SK-N-SH (cell line): Measurements from ENCODE around the gene MUC5AC. TPM values are rescaled to one million over a fixed set of nuclear protein-coding genes. Genes with fewer than 3 reads are reported as not detected.

Experiments used
- CTCF ChIA-PET: fragments of 300-600, 350-600 bp; formaldehyde crosslinking; extraction: SDS; loops from one replicate; lab custom pipeline; 2021; lab: Yijun Ruan, JAX
- POLR2A ChIA-PET: fragments of 350-600 bp; sonication (Branson Sonifier 250); formaldehyde crosslinking; extraction: SDS; loops from one replicate; lab custom pipeline; 2020; ENCODE audit warnings: antibody characterized with exemption, inconsistent platforms; lab: Yijun Ruan, JAX
- DNase-seq: peaks from one replicate; pipeline ENCODE4 v3.0.0; 2012
- H2AFZ ChIP-seq: fragments of 200-600 bp; sonication (generic); 2 replicates; pipeline ENCODE4 v1.8.1; 2016; ENCODE audit warnings: antibody characterized with exemption, mild to moderate bottlenecking, low read depth
- H3F3A ChIP-seq: fragments of 200-600 bp; sonication (generic); replicated peaks from 2 replicates; pipeline ENCODE3; 2016; ENCODE audit warnings: antibody characterized with exemption, mild to moderate bottlenecking; ENCODE audit not compliant: insufficient read depth
- H3K27ac ChIP-seq, 2 experiments: fragments of 200-500 bp in 1 of 2; fragments of 200-600 bp in 1 of 2; sonication (Bioruptor generic) in 1 of 2; sonication (generic), shearing (Covaris generic) in 1 of 2; 2 replicates each; pipeline versions ENCODE4 v1.5.1 to v1.6.1; 2014 to 2016; ENCODE audit warnings: low read depth in 2 of 2, inconsistent platforms in 1 of 2, low read length in 1 of 2, mild to moderate bottlenecking in 1 of 2, mixed read lengths in 1 of 2
- H3K27me3 ChIP-seq: fragments of 200-600 bp; sonication (generic), shearing (Covaris generic); 2 replicates; pipeline ENCODE4 v1.6.1; 2016; ENCODE audit warnings: mixed run types; ENCODE audit not compliant: insufficient read depth
- H3K36me3 ChIP-seq, 2 experiments: fragments of 200-500 bp in 1 of 2; fragments of 200-600 bp in 1 of 2; sonication (Bioruptor generic) in 1 of 2; sonication (generic) in 1 of 2; replicated peaks in 1 of 2; 2 replicates each; pipeline versions ENCODE3 to v1.5.1; 2014 to 2016; ENCODE audit warnings: low read length in 1 of 2, mild to moderate bottlenecking in 1 of 2; ENCODE audit not compliant: insufficient read depth in 2 of 2, control insufficient read depth in 1 of 2
- H3K4me1 ChIP-seq, 2 experiments: fragments of 200-500 bp in 1 of 2; fragments of 200-600 bp in 1 of 2; sonication (Bioruptor generic) in 1 of 2; sonication (generic), shearing (Covaris generic) in 1 of 2; 2 replicates each; pipeline versions ENCODE4 v1.5.1 to v1.6.1; 2014 to 2016; ENCODE audit warnings: low read depth in 1 of 2, low read length in 1 of 2, mixed run types in 1 of 2; ENCODE audit not compliant: insufficient read depth in 2 of 2, control insufficient read depth in 1 of 2
- H3K4me2 ChIP-seq: fragments of 200-600 bp; sonication (generic), shearing (Covaris generic); 2 replicates; pipeline ENCODE4 v1.6.1; 2017; ENCODE audit warnings: mixed run types
- H3K4me3 ChIP-seq, 2 experiments: fragments of 200-500 bp in 1 of 2; fragments of 200-600 bp in 1 of 2; sonication (Bioruptor generic) in 1 of 2; sonication (generic), shearing (Covaris generic) in 1 of 2; 2 replicates each; pipeline versions ENCODE4 v1.5.1 to v1.8.1; 2014 to 2016; ENCODE audit warnings: low read depth in 2 of 2, inconsistent platforms in 1 of 2, low read length in 1 of 2, mild to moderate bottlenecking in 1 of 2, mixed read lengths in 1 of 2, moderate library complexity in 1 of 2
- H3K79me2 ChIP-seq: fragments of 200-600 bp; sonication (generic); 2 replicates; pipeline ENCODE4 v1.8.1; 2017; ENCODE audit warnings: mild to moderate bottlenecking; ENCODE audit not compliant: insufficient read depth
- H3K9ac ChIP-seq: fragments of 200-600 bp; sonication (generic); 2 replicates; pipeline ENCODE4 v1.6.1; 2017; ENCODE audit warnings: mixed run types
- H3K9me2 ChIP-seq: fragments of 200-600 bp; sonication (generic); 2 replicates; pipeline ENCODE4 v1.6.1; 2017; ENCODE audit warnings: mixed run types
- H3K9me3 ChIP-seq: fragments of 200-600 bp; sonication (generic); 2 replicates; pipeline ENCODE4 v1.6.1; 2017; ENCODE audit warnings: mixed run types, mild to moderate bottlenecking, moderate library complexity
- H4K20me1 ChIP-seq: fragments of 200-600 bp; sonication (generic); 2 replicates; pipeline ENCODE4 v1.6.1; 2017; ENCODE audit warnings: mild to moderate bottlenecking, mixed run types; ENCODE audit not compliant: insufficient read depth
- CHD2 ChIP-seq: fragments of 150-350 bp; IDR thresholded peaks from 2 replicates; pipeline ENCODE4 v1.6.1; 2018; ENCODE audit warnings: low read length; ENCODE audit not compliant: partially characterized antibody
- EZH2phosphoT487 ChIP-seq: fragments of 200-600 bp; sonication (generic); IDR thresholded peaks from 2 replicates; pipeline ENCODE4 v1.6.1; 2017; ENCODE audit warnings: low read depth, mixed run types, mild to moderate bottlenecking, antibody characterized with exemption, moderate library complexity, borderline replicate concordance
- GABPA ChIP-seq: IDR thresholded peaks from 2 replicates; pipeline ENCODE4 v1.4.0; 2012; ENCODE audit warnings: low read depth, mild to moderate bottlenecking
- GATA2 ChIP-seq: sonication (generic); formaldehyde crosslinking; IDR thresholded peaks from 2 replicates; pipeline ENCODE4 v1.5.0; 2020; ENCODE audit warnings: mild to moderate bottlenecking, missing genetic modification reagents
- JUND ChIP-seq: IDR thresholded peaks from 2 replicates; pipeline ENCODE4 v1.4.0; 2012
- MEF2A ChIP-seq: IDR thresholded peaks from 2 replicates; pipeline ENCODE4 v1.4.0; 2012; ENCODE audit warnings: low read depth, borderline replicate concordance
- NFIC ChIP-seq: IDR thresholded peaks from 2 replicates; pipeline ENCODE4 v1.4.0; 2012; ENCODE audit warnings: borderline replicate concordance
- NRF1 ChIP-seq: IDR thresholded peaks from 2 replicates; pipeline ENCODE4 v1.6.1; 2012; ENCODE audit warnings: low read depth, mild to moderate bottlenecking, low read length
- PBX3 ChIP-seq: IDR thresholded peaks from 2 replicates; pipeline ENCODE4; 2012
- POLR2AphosphoS5 ChIP-seq: IDR thresholded peaks from 2 replicates; pipeline ENCODE4 v1.6.1; 2012; ENCODE audit warnings: low read depth, low read length
- RAD21 ChIP-seq: IDR thresholded peaks from 2 replicates; pipeline ENCODE4 v1.6.1; 2012; ENCODE audit warnings: mild to moderate bottlenecking, low read length
- REST ChIP-seq: IDR thresholded peaks from 2 replicates; pipeline ENCODE4 v1.6.1; 2012; ENCODE audit warnings: mild to moderate bottlenecking, low read depth, low read length, moderate library complexity
- TEAD4 ChIP-seq: IDR thresholded peaks from 2 replicates; pipeline ENCODE4 v1.4.0; 2012; ENCODE audit warnings: mild to moderate bottlenecking, borderline replicate concordance; ENCODE audit not compliant: insufficient read depth
- USF2 ChIP-seq: fragments of 150-350 bp; IDR thresholded peaks from 2 replicates; pipeline ENCODE4 v1.6.1; 2017; ENCODE audit warnings: antibody characterized with exemption, low read length, low read depth, borderline replicate concordance
- YY1 ChIP-seq: IDR thresholded peaks from 2 replicates; pipeline ENCODE4 v1.4.0; 2012; ENCODE audit warnings: low read depth, mild to moderate bottlenecking
- WGBS: methylation state at CpG from one replicate; pipeline ENCODE4 v1.1.6; 2017; ENCODE audit warnings: low lambda C conversion rate; 5-methylcytosine and 5-hydroxymethylcytosine counted together
- polyA plus RNA-seq, 3 experiments: library from polyadenylated mRNA; depleted of rRNA; stranded (reverse); fragments of >200 nt; gene quantifications; 2 replicates each; pipeline ENCODE4 v1.2.3, GENCODE V29; 2012

The MUC5AC gene
- polyA plus RNA-seq, 1 of the 3 experiments (the other 2 are of a cell fraction) = not detected

- WGBS = 21% methylated on average over 13 of the region's 27 CpGs
- Histone ChIP-seq H3K9me3 (no peaks in the 10 kb centered on the region), H3K4me1 (peaks cover 0 to 10% of the 10 kb centered on the region in 2 experiments; a peak in 1 of 4 replicates)
- TF ChIP-seq POLR2AphosphoS5 (no peak), YY1 (no peak), EZH2phosphoT487 (no peak), NRF1 (no peak), NFIC (no peak), CHD2 (no peak), USF2 (no peak), REST (no peak)
- TF ChIP-seq, all 33 proteins: peak for 0
- ChIA-PET CTCF (interaction anchor here (1.4 to 5.9 kb wide), 3 partner anchors 18 to 375 kb away, joined by 4 to 38 read pairs (median 8); no protein-coding TSS in a partner anchor), POLR2A (no interaction called here)
- Histone ChIP-seq H3K9me2 (no peaks in the 10 kb centered on the region), H3K36me3 (no peaks in the 10 kb centered on the region), H2AFZ (no peak overlapping the region), H3K4me3 (no peak overlapping the region; a peak in 1 of 4 replicates), H3K79me2 (no peaks in the 10 kb centered on the region), H4K20me1 (no peaks in the 10 kb centered on the region), H3K27ac (no peak overlapping the region), H3F3A (no peaks in the 10 kb centered on the region), H3K9ac (no peak overlapping the region), H3K4me2 (no peak overlapping the region), H3K27me3 (peaks cover 5% of the 10 kb centered on the region; the same call in 1 of the 2 replicates)
- DNase-seq = peak; percentile 36
Observed at GRCh38 chr11:1199241-1199750, 41.5 kb downstream of the MUC5AC start.

DNA sequence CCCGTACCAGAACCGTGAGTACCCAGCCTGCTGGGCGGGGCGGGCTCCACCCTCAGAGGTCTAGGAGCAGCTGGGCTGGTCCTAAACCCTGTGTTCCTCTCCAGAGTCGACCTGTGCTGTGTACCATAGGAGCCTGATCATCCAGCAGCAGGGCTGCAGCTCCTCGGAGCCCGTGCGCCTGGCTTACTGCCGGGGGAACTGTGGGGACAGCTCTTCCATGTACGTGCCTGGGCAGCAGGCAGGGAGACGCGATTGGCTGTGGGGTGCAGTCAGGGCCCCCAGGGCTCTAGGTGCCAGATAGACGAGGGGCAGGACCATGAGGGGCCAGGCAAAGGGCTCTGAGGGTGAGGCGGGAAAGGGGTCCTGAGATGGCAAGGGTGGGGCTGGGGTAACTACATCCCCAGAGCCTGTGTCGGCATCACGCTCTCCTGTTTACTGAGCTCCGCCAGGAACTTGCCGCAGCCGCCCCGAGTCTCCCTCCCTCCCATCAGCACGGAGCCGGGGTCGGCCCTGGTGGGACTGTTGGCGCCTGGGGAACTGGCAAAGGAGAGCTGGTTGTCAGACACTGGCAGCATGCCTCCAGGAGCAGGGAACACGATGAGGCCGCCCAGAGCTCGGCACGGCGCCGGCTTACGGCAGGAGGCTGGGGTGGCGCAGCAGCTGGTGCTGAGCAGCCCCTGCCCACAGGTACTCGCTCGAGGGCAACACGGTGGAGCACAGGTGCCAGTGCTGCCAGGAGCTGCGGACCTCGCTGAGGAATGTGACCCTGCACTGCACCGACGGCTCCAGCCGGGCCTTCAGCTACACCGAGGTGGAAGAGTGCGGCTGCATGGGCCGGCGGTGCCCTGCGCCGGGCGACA, 42.2 kb downstream of the MUC5AC start:
- Histone ChIP-seq H3K9ac (no peak overlapping the region), H3K4me2 (no peak overlapping the region), H3F3A (no peaks in the 10 kb centered on the region), H3K9me2 (no peaks in the 10 kb centered on the region), H4K20me1 (no peaks in the 10 kb centered on the region), H3K27me3 (peaks cover 5% of the 10 kb centered on the region; the same call in 1 of the 2 replicates), H3K27ac (no peak overlapping the region), H3K4me1 (peaks cover 0 to 10% of the 10 kb centered on the region in 2 experiments; a peak in 1 of 4 replicates), H3K9me3 (no peaks in the 10 kb centered on the region), H3K79me2 (no peaks in the 10 kb centered on the region), H2AFZ (no peak overlapping the region), H3K36me3 (no peaks in the 10 kb centered on the region), H3K4me3 (no peak overlapping the region; a peak in 1 of 4 replicates)
- CTCF ChIA-PET = interaction anchor here (0.7 to 5.9 kb wide), 8 partner anchors 11 to 375 kb away, joined by 3 to 38 read pairs (median 4); no protein-coding TSS in a partner anchor
- peak; percentile 67 for DNase-seq
- POLR2A ChIA-PET = no interaction called here
- no peak for TF ChIP-seq YY1
- no peak for TF ChIP-seq RAD21
- no peak for TF ChIP-seq GABPA
- TF ChIP-seq EZH2phosphoT487 = no peak
- no peak for TF ChIP-seq TEAD4
- no peak for TF ChIP-seq PBX3
- no peak for TF ChIP-seq MEF2A
- no peak for TF ChIP-seq GATA2 (CRISPR knock-in tag)
- TF ChIP-seq REST = no peak
- TF ChIP-seq JUND = no peak
- 18% methylated on average over 14 of the region's 47 CpGs for WGBS
